PC-9 (cell line): Measurements from ENCODE around the gene RAPGEF1. TPM values are rescaled to one million over a fixed set of nuclear protein-coding genes. Genes with fewer than 3 reads are reported as not detected.

Experiments used
- BruUV-seq: library from RNA; stranded (reverse); fragments of 400-500 nt; replicated peaks from 2 replicates; lab custom pipeline; 2021; lab: Mats Ljungman, UMichigan
- CTCF ChIA-PET: fragments of 300-600 bp; sonication (Branson Sonifier 250); formaldehyde crosslinking; loops from one replicate; lab custom pipeline; 2022; ENCODE audit warnings: antibody characterized with exemption; lab: Charles Lee
- POLR2A ChIA-PET: fragments of 300-600 bp; sonication (Branson Sonifier 250); formaldehyde crosslinking; loops from one replicate; lab custom pipeline; 2022; ENCODE audit warnings: antibody characterized with exemption; ENCODE audit not compliant: unreplicated experiment; lab: Charles Lee
- DNase-seq, 2 experiments: peaks; one replicate each; pipeline versions ENCODE4 v3.0.0 to v3.0.0-alpha.2; 2015 to 2022; ENCODE audit warnings: mixed read lengths in 1 of 2
- H2AFZ ChIP-seq: fragments of 200-600 bp; sonication (generic); 2 replicates; pipeline ENCODE4 v1.8.1; 2017; ENCODE audit warnings: antibody characterized with exemption
- H3F3A ChIP-seq: fragments of 200-600 bp; sonication (generic); 2 replicates; pipeline ENCODE4 v1.8.1; 2017; ENCODE audit warnings: antibody characterized with exemption, mild to moderate bottlenecking, low read depth; ENCODE audit not compliant: insufficient read depth
- H3K27ac ChIP-seq: fragments of 200-600 bp; sonication (generic); 2 replicates; pipeline ENCODE4 v1.6.1; 2016; ENCODE audit warnings: mixed run types
- H3K27me3 ChIP-seq: fragments of 200-600 bp; sonication (generic); 2 replicates; pipeline ENCODE4 v1.6.1; 2016; ENCODE audit warnings: low read depth, mixed run types; ENCODE audit not compliant: insufficient read depth
- H3K36me3 ChIP-seq: fragments of 200-600 bp; sonication (generic); 2 replicates; pipeline ENCODE4 v1.6.1; 2016; ENCODE audit warnings: low read depth, mixed run types
- H3K4me1 ChIP-seq: fragments of 200-600 bp; sonication (generic); replicated peaks from 2 replicates; pipeline ENCODE4 v1.6.1; 2016; ENCODE audit warnings: mixed run types; ENCODE audit not compliant: insufficient read depth
- H3K4me2 ChIP-seq: fragments of 200-600 bp; sonication (generic); 2 replicates; pipeline ENCODE4 v1.6.1; 2017; ENCODE audit warnings: mixed run types
- H3K4me3 ChIP-seq: fragments of 200-600 bp; sonication (generic); 2 replicates; pipeline ENCODE4 v1.6.1; 2016; ENCODE audit warnings: mixed run types
- H3K79me2 ChIP-seq: fragments of 200-600 bp; sonication (generic); 2 replicates; pipeline ENCODE4 v1.6.1; 2017; ENCODE audit warnings: low read depth, mixed run types
- H3K9me2 ChIP-seq: fragments of 200-600 bp; sonication (generic); 2 replicates; pipeline ENCODE4 v1.8.1; 2017; ENCODE audit warnings: mild to moderate bottlenecking; ENCODE audit not compliant: insufficient read depth
- H3K9me3 ChIP-seq: fragments of 200-600 bp; sonication (generic); 2 replicates; pipeline ENCODE4 v1.8.1; 2016; ENCODE audit warnings: low read depth; ENCODE audit not compliant: insufficient read depth
- H4K20me1 ChIP-seq: fragments of 200-600 bp; sonication (generic); 2 replicates; pipeline ENCODE4 v1.8.1; 2017; ENCODE audit not compliant: insufficient read depth
- EZH2 ChIP-seq: fragments of 200-600 bp; sonication (generic); IDR thresholded peaks from 2 replicates; pipeline ENCODE4 v1.8.0; 2017; ENCODE audit warnings: antibody characterized with exemption, low read depth
- intact Hi-C: fragments of 100-400 bp; cut with micrococcal nuclease; formaldehyde crosslinking; loops from one replicate; pipeline ENCODE4 v1.10.0; 2022; ENCODE audit not compliant: unreplicated experiment
- total RNA-seq: library from RNA; stranded (reverse); gene quantifications from 2 replicates; pipeline ENCODE4 v1.2.3, GENCODE V29; 2021
- TF ChIP-seq, protein P1 (sequence below): fragments of 200-600 bp; sonication (generic); conservative IDR thresholded peaks from 2 replicates; pipeline ENCODE4 v1.6.1; 2017; ENCODE audit warnings: mixed run types, antibody characterized with exemption, mild to moderate bottlenecking, moderate library complexity

The RAPGEF1 gene
- total RNA-seq, 1 experiment from 2014 or later: 66.5 TPM

DNA sequence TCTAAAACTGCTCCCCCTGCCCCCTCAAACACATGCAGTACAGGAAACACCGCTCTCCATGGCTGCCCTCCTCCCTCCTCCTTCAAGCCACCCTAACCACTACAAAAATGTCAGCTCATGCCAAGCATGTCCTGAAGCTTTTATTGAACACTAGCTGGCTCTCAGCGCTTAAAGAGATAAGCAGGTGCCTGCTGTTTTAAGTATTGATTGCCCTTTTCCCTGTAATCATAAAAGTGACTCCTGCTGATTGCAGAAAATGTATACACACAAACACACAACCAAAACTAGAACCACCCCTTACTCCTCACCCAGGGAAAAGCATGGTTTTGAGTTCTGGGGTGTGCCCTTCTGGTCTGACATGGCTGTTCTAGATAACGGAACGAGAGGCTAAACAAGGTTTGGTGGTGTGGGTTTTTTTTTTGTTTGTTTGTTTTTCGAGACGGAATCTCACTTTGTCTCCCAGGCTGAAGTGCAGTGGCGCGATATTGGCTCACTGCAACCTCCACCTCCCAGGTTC lies 205.1 kb downstream of the RAPGEF1 start:
- H3K36me3 ChIP-seq: no peaks in the 10 kb centered on the region
- CTCF ChIA-PET: no interaction called here
- H3K4me2 ChIP-seq: no peak overlapping the region
- H4K20me1 ChIP-seq: no peaks in the 10 kb centered on the region
- H3K9me2 ChIP-seq: no peaks in the 10 kb centered on the region
- no TSS peak for BruUV-seq
- H2AFZ ChIP-seq: no peak overlapping the region
- no peak for DNase-seq
- no peak overlapping the region for H3K27ac ChIP-seq
- no peaks in the 10 kb centered on the region for H3K9me3 ChIP-seq
- no peak for TF ChIP-seq EZH2
- TF ChIP-seq, protein P1, sequence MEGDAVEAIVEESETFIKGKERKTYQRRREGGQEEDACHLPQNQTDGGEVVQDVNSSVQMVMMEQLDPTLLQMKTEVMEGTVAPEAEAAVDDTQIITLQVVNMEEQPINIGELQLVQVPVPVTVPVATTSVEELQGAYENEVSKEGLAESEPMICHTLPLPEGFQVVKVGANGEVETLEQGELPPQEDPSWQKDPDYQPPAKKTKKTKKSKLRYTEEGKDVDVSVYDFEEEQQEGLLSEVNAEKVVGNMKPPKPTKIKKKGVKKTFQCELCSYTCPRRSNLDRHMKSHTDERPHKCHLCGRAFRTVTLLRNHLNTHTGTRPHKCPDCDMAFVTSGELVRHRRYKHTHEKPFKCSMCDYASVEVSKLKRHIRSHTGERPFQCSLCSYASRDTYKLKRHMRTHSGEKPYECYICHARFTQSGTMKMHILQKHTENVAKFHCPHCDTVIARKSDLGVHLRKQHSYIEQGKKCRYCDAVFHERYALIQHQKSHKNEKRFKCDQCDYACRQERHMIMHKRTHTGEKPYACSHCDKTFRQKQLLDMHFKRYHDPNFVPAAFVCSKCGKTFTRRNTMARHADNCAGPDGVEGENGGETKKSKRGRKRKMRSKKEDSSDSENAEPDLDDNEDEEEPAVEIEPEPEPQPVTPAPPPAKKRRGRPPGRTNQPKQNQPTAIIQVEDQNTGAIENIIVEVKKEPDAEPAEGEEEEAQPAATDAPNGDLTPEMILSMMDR: no peak
- no peaks in the 10 kb centered on the region for H3F3A ChIP-seq
- intact Hi-C loops: no loop called here
- H3K27me3 ChIP-seq: no peaks in the 10 kb centered on the region
- POLR2A ChIA-PET: interaction anchor here (0.7 kb wide), 1 partner anchor 841 kb away, joined by 4 read pairs; no protein-coding TSS in a partner anchor
- H3K4me1 ChIP-seq: 0 out of 2 replicates have a peak, but pooled peaks cover 6% of the 10 kb centered on the region
- no peaks in the 10 kb centered on the region for H3K79me2 ChIP-seq
- H3K4me3 ChIP-seq: no peak overlapping the region

DNA sequence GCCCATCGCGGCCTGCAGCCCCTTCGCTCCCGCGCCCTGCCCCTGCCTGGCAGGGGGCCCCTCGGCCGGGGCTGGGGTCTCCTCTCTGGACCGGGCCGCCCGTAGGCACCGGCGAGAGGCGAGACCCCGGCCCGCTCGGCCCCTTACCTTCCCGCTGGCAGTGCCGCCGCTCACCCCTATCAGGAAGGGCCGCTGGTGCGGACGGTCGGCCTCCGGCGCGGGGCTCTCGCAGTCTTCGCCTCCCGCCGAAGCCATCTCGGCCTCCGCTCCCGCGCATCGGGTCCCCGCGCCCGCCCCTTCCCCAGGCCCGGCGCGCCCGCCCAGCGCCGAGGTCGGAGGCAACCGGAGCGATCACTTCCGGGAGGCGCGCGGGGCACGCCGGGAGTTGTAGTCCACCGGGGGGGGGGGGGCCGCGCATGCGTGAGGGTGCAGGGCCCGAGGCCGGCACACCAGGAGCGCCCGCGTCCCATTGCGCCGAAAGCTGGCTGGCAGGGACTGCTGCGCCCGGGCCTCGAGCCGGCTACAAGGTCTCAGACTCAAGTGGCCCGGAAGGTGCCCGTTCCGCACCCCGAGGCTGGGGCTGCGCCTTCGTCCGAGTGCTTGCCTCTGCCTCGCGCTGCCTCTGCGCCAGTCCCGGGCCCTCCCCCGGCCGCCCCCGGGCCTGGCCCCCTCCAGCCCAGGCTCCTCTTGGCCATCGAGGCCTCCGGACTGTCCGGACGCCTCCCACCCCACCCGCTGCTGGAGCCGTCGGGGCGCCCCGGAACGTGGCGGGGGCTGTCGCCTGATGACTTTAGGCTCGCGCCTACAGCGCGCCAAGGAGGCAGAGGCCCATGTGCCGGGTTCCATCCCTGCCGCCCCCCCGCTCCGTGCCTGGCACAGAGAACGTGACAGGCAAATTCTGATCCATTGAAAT lies 208.7 kb downstream of the RAPGEF1 start, which contains the start of gene UCK1:
Gene UCK1, minus strand, starts transcription at position 344 of the 913 bp plus-strand sequence. Its CDS starts 89 bp downstream, at position 255.
- H3K27ac ChIP-seq: no peak within 1 kb of the TSS
- ChIA-PET POLR2A (no interaction called here), CTCF (no interaction called here)
- H3K27me3 ChIP-seq: no peaks in the 10 kb centered on the region
- H3K4me3 ChIP-seq: peak within 1 kb of the TSS; percentile 64
- H2AFZ ChIP-seq: peak within 1 kb of the TSS; percentile 77
- 0 out of 2 replicates have a peak, but pooled peaks cover 6% of the 10 kb centered on the region for H3K4me1 ChIP-seq
- H4K20me1 ChIP-seq: no peaks in the 10 kb centered on the region
- TF ChIP-seq EZH2: no peak
- intact Hi-C loops: no loop called here
- no peaks in the 10 kb centered on the region for H3K9me3 ChIP-seq
- no peaks in the 10 kb centered on the region for H3K79me2 ChIP-seq
- TSS peak; percentile 73 for BruUV-seq
- H3K4me2 ChIP-seq: peak within 1 kb of the TSS; percentile 84
- 0 out of 2 replicates have a peak, but pooled peaks cover 4% of the 10 kb centered on the region for H3K36me3 ChIP-seq
- H3K9me2 ChIP-seq: no peaks in the 10 kb centered on the region
- DNase-seq: peak in 1 of 2 experiments; percentile 69
- H3F3A ChIP-seq: peaks cover 8% of the 10 kb centered on the region

DNA sequence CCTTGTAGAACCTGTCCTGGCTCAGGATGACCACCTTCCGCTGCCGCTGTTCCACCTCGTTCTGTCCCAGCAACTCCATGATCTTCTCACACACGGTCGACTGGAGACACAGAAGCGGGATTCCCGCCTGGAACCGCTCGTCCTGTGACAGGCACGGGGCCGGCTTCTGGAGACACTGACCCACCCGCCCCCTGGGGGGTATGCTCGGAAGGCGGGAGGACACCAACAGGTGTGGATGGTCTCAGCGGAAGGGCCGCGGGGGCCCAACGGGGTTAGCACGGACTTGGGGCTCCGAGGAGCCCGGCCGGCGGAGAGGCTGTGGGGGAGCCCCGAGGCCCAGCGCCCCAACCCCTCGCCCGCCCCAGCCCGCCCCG lies 209.3 kb downstream of the RAPGEF1 start:
- ChIA-PET CTCF (no interaction called here), POLR2A (no interaction called here)
- peak overlapping the region; percentile 59 for H2AFZ ChIP-seq
- peak overlapping the region; percentile 84 for H3K4me2 ChIP-seq
- no peaks in the 10 kb centered on the region for H3K9me3 ChIP-seq
- peak overlapping the region; percentile 64 for H3K4me3 ChIP-seq
- no peak for TF ChIP-seq EZH2
- TF ChIP-seq, protein P1: no peak
- H4K20me1 ChIP-seq: no peaks in the 10 kb centered on the region
- H3K36me3 ChIP-seq: 0 out of 2 replicates have a peak, but pooled peaks cover 4% of the 10 kb centered on the region
- peaks cover 8% of the 10 kb centered on the region for H3F3A ChIP-seq
- intact Hi-C loops: no loop called here
- H3K27ac ChIP-seq: no peak overlapping the region
- H3K79me2 ChIP-seq: no peaks in the 10 kb centered on the region
- H3K27me3 ChIP-seq: no peaks in the 10 kb centered on the region
- H3K9me2 ChIP-seq: no peaks in the 10 kb centered on the region
- DNase-seq: peak; percentile 45
- BruUV-seq: no TSS peak
- 0 out of 2 replicates have a peak, but pooled peaks cover 6% of the 10 kb centered on the region for H3K4me1 ChIP-seq
